HepG2 (cell line): ENCODE measurements around the gene ASTN1. TPM values are rescaled to one million over a fixed set of nuclear protein-coding genes. Genes with fewer than 3 reads are reported as not detected.
A peak's percentile ranks its signal among the peaks of the same experiment; 100 is the strongest.

Source experiments
- GABPB1 ChIP-seq: IDR thresholded peaks from 2 replicates; pipeline ENCODE4 v1.6.1; 2016; ENCODE audit warnings: mild to moderate bottlenecking, missing genetic modification reagents, moderate library complexity, missing compliant biosample characterization
- HNRNPLL ChIP-seq: fragments of 200-400 bp; formaldehyde crosslinking; IDR thresholded peaks from 2 replicates; pipeline ENCODE4 v1.6.1; 2017; ENCODE audit warnings: mild to moderate bottlenecking, low read depth, low read length; ENCODE audit not compliant: poor library complexity, severe bottlenecking
- LCORL ChIP-seq, 2 experiments: fragments of 450-650 bp in 1 of 2; sonication (generic) in 1 of 2; formaldehyde crosslinking in 1 of 2; IDR thresholded peaks; 2 replicates each; pipeline versions ENCODE4 v1.5.0 to v1.6.1; 2017 to 2020; ENCODE audit warnings: antibody characterized with exemption in 1 of 2, missing genetic modification reagents in 1 of 2
- MAZ ChIP-seq, 2 experiments: sonication (generic) in 1 of 2; formaldehyde crosslinking in 1 of 2; IDR thresholded peaks; 2 replicates each; pipeline versions ENCODE4 v1.5.0 to v1.6.1; 2012 to 2020; ENCODE audit warnings: low read depth in 2 of 2, mild to moderate bottlenecking in 2 of 2, borderline replicate concordance in 1 of 2, improper control_type of control experiment in 1 of 2, low read length in 1 of 2, missing genetic modification reagents in 1 of 2, moderate library complexity in 1 of 2
- MBD4 ChIP-seq: IDR thresholded peaks from 2 replicates; pipeline ENCODE4 v1.6.1; 2012; ENCODE audit warnings: low read length, inconsistent platforms, borderline replicate concordance
- NFIC ChIP-seq: IDR thresholded peaks from 2 replicates; pipeline ENCODE4 v1.6.1; 2012; ENCODE audit warnings: mild to moderate bottlenecking, low read length, inconsistent platforms
- PCBP1 ChIP-seq: fragments of 200-400 bp; formaldehyde crosslinking; IDR thresholded peaks from 2 replicates; pipeline ENCODE4 v1.6.1; 2017; ENCODE audit warnings: mild to moderate bottlenecking, low read depth, low read length, borderline replicate concordance
- RBAK ChIP-seq: sonication (generic); formaldehyde crosslinking; IDR thresholded peaks from 2 replicates; pipeline ENCODE4 v1.5.1; 2020; ENCODE audit warnings: mild to moderate bottlenecking, missing genetic modification reagents
- RORA ChIP-seq: sonication (generic); formaldehyde crosslinking; IDR thresholded peaks from 2 replicates; pipeline ENCODE4 v1.5.0; 2020; ENCODE audit warnings: mild to moderate bottlenecking, missing genetic modification reagents, moderate library complexity
- SAFB2 ChIP-seq: sonication (generic); formaldehyde crosslinking; IDR thresholded peaks from 2 replicates; pipeline ENCODE4 v1.5.1; 2020; ENCODE audit warnings: missing genetic modification reagents, low read depth, mild to moderate bottlenecking, borderline replicate concordance
- SRSF1 ChIP-seq: fragments of 200-400 bp; formaldehyde crosslinking; optimal IDR thresholded peaks from 2 replicates; pipeline ENCODE3; 2017; ENCODE audit warnings: mild to moderate bottlenecking, low read depth, low read length, moderate library complexity
- STAG1 ChIP-seq: sonication (generic); formaldehyde crosslinking; IDR thresholded peaks from 2 replicates; pipeline ENCODE4 v1.4.0; 2020; ENCODE audit warnings: missing genetic modification reagents
- ZHX1 ChIP-seq: sonication (generic); formaldehyde crosslinking; IDR thresholded peaks from 2 replicates; pipeline ENCODE4 v1.8.1; 2022; ENCODE audit warnings: low read depth, mild to moderate bottlenecking, missing genetic modification reagents
- ZNF264 ChIP-seq: sonication (generic); formaldehyde crosslinking; IDR thresholded peaks from 2 replicates; pipeline ENCODE4 v1.4.0; 2020; ENCODE audit warnings: missing genetic modification reagents
- ZNF687 ChIP-seq: sonication (generic); formaldehyde crosslinking; IDR thresholded peaks from 2 replicates; pipeline ENCODE4 v1.5.1; 2020; ENCODE audit warnings: mild to moderate bottlenecking, missing genetic modification reagents, moderate library complexity
- ZSCAN12 ChIP-seq: sonication (generic); formaldehyde crosslinking; IDR thresholded peaks from 2 replicates; pipeline ENCODE4 v1.9.0; 2021; ENCODE audit warnings: mild to moderate bottlenecking, missing genetic modification reagents
- polyA plus RNA-seq, 8 experiments: library from polyadenylated mRNA; depleted of rRNA in 3 of 8; stranded (reverse) in 7 of 8; unstranded in 1 of 8; fragments of >200 nt; fragmentation: Illumina TruSeq in 4 of 8; extraction: Trizol in 4 of 8; gene quantifications; 2 replicates each; pipeline versions ENCODE4 v1.2.1 to v1.2.3, GENCODE V29; 2011 to 2016; ENCODE audit warnings: low read depth in 4 of 8, missing spikeins in 1 of 8, mixed read lengths in 1 of 8; ENCODE audit not compliant: insufficient read depth in 1 of 8
- total RNA-seq, 5 experiments: library from RNA; depleted of rRNA; stranded (reverse); fragments of >200 nt; fragmentation: Illumina TruSeq; extraction: Trizol; gene quantifications; 2 replicates each; pipeline ENCODE4 v1.2.3, GENCODE V29; 2016; ENCODE audit warnings: low read depth in 1 of 5
- TF ChIP-seq, protein P1 (sequence below): sonication (generic); formaldehyde crosslinking; IDR thresholded peaks from 2 replicates; pipeline ENCODE4 v1.4.0; 2020; ENCODE audit warnings: missing genetic modification reagents
- TF ChIP-seq, protein P2 (sequence below): fragments of 450-650 bp; IDR thresholded peaks from 2 replicates; pipeline ENCODE4 v1.6.1; 2017

Gene ASTN1
- total and polyA plus RNA-seq, 2 of the 13 experiments (the other 11 are each of a cell fraction or from before 2014, with no cell fraction given): not detected

DNA sequence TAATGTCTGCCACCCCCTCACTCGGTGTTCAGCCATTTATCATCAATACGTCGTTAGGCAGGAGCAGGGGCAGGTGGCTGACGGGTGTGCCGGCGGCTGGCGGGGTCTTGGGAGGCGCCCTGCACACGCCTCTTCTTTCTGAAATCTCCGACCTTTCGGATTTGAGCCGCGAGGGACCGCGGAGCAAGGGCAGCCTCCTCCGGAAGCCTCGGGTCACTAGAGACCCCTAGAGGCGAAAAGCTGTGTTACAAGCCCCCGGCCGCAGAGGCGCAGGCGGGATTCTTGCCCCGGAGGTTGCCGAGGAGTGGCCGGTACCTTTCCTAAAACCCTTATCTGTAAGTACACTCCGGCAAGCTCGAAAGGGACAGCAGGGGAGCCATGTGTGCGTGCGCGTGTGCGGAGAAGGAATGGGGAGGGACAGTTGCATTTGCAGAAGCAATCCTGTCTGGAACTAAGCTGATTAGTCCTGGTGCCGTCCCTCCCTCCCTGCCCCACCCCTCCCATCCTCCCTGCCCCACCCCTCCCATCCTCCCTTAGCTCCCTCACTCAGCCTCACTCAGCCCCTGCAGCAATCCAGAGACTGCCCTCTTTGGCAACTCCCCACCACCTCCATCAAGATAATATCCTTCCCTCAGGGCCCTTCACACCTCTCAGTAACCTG lies 17.2 kb upstream of the ASTN1 start (continued):
- TF ChIP-seq, protein P1, sequence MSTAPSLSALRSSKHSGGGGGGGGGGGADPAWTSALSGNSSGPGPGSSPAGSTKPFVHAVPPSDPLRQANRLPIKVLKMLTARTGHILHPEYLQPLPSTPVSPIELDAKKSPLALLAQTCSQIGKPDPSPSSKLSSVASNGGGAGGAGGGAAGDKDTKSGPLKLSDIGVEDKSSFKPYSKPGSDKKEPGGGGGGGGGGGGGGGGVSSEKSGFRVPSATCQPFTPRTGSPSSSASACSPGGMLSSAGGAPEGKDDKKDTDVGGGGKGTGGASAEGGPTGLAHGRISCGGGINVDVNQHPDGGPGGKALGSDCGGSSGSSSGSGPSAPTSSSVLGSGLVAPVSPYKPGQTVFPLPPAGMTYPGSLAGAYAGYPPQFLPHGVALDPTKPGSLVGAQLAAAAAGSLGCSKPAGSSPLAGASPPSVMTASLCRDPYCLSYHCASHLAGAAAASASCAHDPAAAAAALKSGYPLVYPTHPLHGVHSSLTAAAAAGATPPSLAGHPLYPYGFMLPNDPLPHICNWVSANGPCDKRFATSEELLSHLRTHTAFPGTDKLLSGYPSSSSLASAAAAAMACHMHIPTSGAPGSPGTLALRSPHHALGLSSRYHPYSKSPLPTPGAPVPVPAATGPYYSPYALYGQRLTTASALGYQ (CRISPR knock-in tag): no peak
- TF ChIP-seq STAG1 (CRISPR knock-in tag) (peak; percentile 61), RORA (CRISPR knock-in tag) (no peak), ZNF687 (peak; percentile 18; the same call in 1 of the 2 replicates), RBAK (no peak), NFIC (no peak), SRSF1 (peak; percentile 43), MBD4 (no peak), SAFB2 (CRISPR knock-in tag) (no peak), LCORL (IDR thresholded peaks at IDR 0.05) (no peak), LCORL (CRISPR knock-in tag; IDR thresholded peaks at IDR 0.05) (no peak), ZSCAN12 (CRISPR knock-in tag) (no peak), ZHX1 (CRISPR knock-in tag) (no peak), MAZ (IDR thresholded peaks at IDR 0.05; ENCODE audit: borderline replicate concordance, low read depth, low read length) (no peak), MAZ (CRISPR knock-in tag; IDR thresholded peaks at IDR 0.05; ENCODE audit: low read depth) (no peak), ZNF264 (CRISPR knock-in tag) (no peak), PCBP1 (0 out of 2 replicates have a peak, but pooled peaks have one; percentile 48), GABPB1 (CRISPR knock-in tag) (peak; percentile 54; the same call in 1 of the 2 replicates), HNRNPLL (peak; percentile 26)
- TF ChIP-seq, protein P2, sequence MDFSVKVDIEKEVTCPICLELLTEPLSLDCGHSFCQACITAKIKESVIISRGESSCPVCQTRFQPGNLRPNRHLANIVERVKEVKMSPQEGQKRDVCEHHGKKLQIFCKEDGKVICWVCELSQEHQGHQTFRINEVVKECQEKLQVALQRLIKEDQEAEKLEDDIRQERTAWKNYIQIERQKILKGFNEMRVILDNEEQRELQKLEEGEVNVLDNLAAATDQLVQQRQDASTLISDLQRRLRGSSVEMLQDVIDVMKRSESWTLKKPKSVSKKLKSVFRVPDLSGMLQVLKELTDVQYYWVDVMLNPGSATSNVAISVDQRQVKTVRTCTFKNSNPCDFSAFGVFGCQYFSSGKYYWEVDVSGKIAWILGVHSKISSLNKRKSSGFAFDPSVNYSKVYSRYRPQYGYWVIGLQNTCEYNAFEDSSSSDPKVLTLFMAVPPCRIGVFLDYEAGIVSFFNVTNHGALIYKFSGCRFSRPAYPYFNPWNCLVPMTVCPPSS: no peak
